Heart left ventricle (tissue), 13 donors: Measurements from ENCODE around the gene CHKA.

Experiments used
- CTCF ChIP-seq, 12 donors: fragments of 200-600 bp; sonication (generic) in 4 of 12; IDR thresholded peaks; one replicate each; pipeline versions ENCODE4 v1.5.0 to v1.8.0; 2018 to 2022; ENCODE audit warnings: antibody characterized with exemption in 12 of 12, mild to moderate bottlenecking in 5 of 12
- POLR2A ChIP-seq, 2 donors: fragments of 450-650 bp; IDR thresholded peaks; one replicate each; pipeline ENCODE4 v1.6.1; 2017; ENCODE audit warnings: antibody characterized with exemption in 2 of 2, mild to moderate bottlenecking in 2 of 2, moderate library complexity in 2 of 2
- donor health status: ischemic (EF 13 %, LVEDD 7.1; RV severe dilation, severe dysfunction).
- donor health status: DM: no; HTN: yes; CAD: no.
- donor health status: DM: no; HTN: no; CAD: no.
- donor health status: ischemic (EF 25% LVEDD 6.9; RV normal size, moderate dysfunction).
- donor health status: ischemic (EF 25% LVEDD 5.7; RV mildly dilated, moderate dysfunction).
- donor health status: ischemic (EF 35%, LVEDD 5.7; RV mildly dilated, moderate dysfunction).
- donor health status: nonischemic (EF 11% LVEDD 7.7; RV severe dilation, severe dysfunction).
- donor health status: DM: yes; HTN: yes; CAD: no.
- donor health status: PGD.
- donor health status: ischemic (EF 29% LVEDD 5.4; RV normal size, mild dysfunction).
- donor health status: nonischemic (EF 23%, LVEDD 6.1; RV moderate dilation, normal function).

GRCh38 chr11:68033708-68034045 lies 87.5 kb downstream of the CHKA start:
- no peak for TF ChIP-seq CTCF (IDR thresholded peaks at IDR 0.05)
- TF ChIP-seq POLR2A (IDR thresholded peaks at IDR 0.05): no peak
